CD4-positive, alpha-beta T cell treated with Interleukin-15 for 1 hour (primary cell): ENCODE data around the gene SGPL1.
"Not testable (repeated sequence)": the region's sequence is repeated elsewhere in the genome, so short reads cannot be mapped to it uniquely, and the experiment has no call there.

ENCODE experiments used
- DNase-seq: peaks from one replicate; pipeline ENCODE4 v3.0.0-alpha.2; 2020

SGPL1 gene

DNA sequence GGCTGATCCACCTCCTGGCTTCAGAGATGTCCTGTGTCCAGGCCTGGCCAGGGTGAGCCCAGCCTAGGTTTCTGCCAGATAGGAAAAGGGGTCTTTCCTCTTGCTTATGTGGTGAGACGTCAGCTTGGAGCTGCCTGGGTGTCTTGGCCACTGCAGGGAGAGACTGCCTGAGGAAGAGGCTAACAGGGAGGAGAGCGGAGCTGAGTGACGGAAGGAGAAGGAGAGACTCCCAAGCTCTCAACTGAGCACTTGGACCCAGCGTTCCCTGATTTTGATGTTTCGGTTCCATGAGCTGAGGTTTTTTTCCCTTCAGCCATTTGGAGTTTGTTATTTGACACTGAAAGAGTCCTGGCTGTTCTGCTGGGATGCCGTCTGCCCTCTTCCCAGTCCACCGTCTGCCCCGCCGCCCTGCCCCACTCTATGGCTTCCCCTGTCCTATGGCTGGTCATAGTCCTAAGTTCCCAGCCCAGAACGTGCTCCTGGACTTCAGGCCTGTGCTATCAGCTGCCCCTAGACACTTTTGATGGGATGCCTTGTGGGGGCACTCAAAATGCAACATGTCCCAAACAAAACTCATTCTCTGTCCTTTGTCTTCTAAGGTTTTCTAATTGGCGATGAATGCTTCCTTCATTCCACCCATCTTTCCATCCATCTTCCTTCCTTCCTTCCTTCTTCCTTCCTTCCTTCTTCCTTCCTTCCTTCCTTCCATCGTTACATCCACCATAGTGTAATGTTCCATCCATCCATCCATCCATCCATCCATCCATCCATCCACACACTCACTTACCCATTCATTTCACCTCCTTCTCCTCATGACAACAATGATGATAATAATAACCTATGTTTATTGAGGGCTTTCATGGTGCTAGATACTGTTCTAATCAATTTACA is 92.9 kb downstream of the SGPL1 start:
- no peak for DNase-seq

DNA sequence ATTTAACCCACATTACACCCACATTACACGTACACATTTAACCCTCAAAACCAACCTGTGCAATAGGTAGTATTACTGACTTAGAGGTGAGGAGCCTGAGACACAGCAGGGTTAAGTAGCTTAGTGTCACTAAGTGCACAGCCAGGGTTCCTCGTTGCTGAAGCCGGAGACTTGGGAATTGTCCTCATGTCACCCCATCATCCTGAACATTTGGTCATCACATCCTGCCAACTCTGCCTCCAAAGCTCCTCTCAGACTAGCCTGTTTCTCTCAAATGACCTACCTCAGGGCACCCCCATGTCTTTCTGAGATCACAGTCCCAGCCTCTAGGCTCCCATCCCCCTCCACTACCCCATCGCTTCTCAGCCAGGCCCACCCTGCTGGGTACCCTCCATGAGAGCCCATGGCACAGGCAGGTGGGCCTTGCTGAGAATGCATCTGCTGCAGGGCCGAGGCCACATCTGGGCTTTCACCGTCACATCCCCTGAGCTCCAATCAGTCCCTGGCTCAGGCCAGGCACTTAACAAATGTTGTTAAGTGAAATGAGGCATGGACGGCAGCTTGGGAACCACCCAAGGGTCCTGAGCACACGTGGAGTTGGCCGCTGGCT is 93.7 kb downstream of the SGPL1 start:
- DNase-seq: no peak

DNA sequence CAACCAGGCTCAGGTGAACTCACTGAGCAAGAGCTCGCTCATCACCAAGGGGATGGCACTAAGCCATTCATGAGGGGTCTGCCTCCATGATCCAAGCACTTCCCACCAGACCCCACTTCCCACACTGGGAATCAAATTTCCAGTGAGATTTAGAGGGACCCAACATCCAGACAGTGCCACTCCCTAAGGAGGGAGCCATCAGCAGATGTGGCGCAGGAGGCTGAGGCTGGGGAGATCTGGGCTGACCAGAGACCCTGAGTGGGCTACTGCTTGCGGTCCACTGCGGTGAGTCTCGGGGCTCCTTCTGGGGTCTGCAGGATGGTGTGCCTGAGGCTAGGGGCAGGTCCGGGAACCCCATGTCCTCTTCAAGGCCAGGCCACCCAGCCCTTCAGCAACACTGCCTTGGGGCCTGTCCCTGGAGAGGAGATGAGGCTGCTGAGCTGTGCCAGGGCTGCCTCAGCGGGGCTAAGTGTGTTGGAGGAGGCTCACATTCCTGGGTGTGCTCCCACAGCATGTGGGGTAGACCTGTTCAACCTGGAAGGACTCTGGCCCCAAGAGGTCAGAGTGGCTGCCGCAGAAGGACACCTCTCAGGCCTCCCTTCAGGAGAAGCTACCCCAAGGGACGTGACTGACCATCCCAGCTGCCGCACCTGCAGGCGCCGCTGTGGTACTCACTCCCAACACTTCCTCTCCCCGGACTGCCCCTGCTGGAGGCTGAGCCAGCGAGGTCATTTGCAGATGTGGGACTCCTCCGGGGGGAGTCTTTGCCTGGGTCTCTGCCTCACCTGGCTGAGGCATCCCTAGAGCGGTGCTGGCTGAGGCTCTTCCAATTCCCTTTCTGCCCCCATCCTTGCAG is 95.0 kb downstream of the SGPL1 start:
- no peak for DNase-seq

- no peak for DNase-seq
Measured at GRCh38 chr10:70911386-70911785, 95.6 kb downstream of the SGPL1 start.

- no peak for DNase-seq
Measured at GRCh38 chr10:70912556-70912955, 96.8 kb downstream of the SGPL1 start.

DNA sequence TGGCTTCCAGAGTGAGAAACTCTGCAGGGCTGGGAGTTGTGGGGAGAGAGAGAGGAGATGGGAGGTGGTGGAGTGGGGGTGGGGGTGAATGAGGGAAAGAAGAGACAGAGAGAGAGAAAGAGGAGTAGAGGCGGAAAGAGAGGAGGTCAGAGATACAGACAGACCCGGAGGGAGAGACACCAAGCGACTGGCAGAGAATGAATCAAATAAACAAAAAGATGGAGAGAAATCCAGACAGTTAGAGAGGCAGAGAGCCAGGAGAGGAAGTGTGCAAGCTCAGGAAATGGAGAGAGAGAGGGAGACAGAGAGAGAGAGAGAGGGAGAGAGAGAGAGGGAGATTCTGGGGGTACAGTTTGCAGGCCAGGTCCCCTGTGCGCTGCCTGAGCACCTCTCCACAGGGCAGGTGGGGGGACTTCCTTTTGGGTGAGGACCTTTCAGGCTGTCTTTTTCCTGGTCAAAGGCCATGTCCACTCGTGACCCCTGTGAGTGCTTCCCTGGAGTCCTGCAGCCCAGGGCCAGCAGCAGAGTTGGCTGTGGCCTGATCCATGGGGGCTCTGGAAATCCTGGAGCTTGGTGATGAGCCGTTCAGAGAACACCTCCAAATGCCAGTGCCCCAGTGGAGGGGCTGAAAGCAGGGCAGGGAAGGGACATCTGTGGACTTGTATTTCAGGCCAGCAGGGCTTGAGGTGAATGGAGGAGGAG is 97.6 kb downstream of the SGPL1 start:
- no peak for DNase-seq

- DNase-seq: no peak
Measured at GRCh38 chr10:70913893-70914240, 98.1 kb downstream of the SGPL1 start.

GRCh38 chr10:70914316-70914864 is 98.6 kb downstream of the SGPL1 start:
- DNase-seq: no peak

- no peak for DNase-seq
Measured at GRCh38 chr10:70915206-70915605, 99.5 kb downstream of the SGPL1 start.

GRCh38 chr10:70915806-70916205 is 100.1 kb downstream of the SGPL1 start:
- DNase-seq: no peak

GRCh38 chr10:70916241-70916640 is 100.5 kb downstream of the SGPL1 start:
- DNase-seq: no peak

GRCh38 chr10:70917226-70917625 is 101.5 kb downstream of the SGPL1 start:
- DNase-seq: no peak

DNA sequence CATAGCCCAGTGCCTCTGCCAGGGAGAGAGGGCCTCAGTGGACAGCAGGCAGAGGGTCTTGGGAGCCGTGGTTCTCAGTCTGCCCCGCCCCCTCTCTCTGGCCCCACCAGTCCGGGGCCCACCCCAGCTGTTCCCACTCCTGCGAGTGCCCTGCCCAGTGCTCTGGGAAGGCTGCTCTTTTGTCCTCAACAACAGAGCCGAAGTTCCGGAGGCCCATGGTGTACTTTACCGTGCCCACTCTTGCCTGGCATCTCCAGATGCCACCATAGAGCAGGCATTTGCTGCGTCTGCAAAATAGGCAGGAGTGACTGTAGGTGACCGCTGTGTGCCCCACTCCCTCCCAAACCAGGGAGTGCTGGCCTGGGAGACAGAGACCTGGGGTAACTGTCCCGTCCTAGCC is 101.9 kb downstream of the SGPL1 start:
- DNase-seq: no peak

- DNase-seq: no peak
Measured at GRCh38 chr10:70918851-70919530, 103.2 kb downstream of the SGPL1 start.

DNA sequence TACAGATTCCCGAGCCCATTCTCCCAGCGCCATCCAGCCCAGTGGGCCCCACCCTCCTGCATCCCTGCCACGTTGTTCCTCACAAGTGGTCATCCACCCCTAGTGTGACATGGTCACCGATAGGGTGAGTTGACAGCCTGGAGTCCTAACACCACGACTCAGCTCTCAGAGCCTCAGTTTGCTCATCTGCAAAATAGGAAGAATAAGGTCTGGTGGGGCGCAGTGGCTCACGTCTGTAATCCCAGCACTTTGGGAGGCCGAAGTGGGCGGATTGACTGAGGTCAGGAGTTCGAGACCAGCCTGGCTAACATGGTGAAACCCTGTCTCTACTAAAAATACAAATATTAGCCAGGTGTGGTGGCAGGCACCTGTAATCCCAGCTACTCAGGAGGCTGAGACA is 104.2 kb downstream of the SGPL1 start:
- not testable (repeated sequence) for DNase-seq

DNA sequence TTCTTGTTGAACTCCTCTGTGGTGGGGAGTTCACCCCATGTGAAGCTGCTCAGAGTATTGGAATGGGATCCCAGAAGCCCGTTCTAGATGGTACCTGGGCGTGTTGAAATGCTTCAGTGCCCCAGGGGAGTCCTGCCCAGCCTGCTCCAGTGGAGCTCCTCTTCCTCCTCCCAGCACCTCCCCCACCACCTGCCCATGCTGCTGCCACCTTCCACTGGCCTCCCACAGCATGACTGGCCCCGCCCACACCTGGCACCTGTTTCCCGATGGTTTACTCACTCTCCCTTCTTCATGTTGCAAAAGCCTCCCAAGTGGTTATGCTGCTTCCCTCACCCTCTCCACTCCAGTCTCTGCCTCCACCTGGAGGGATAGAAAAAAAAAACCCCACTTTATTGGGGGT is 104.8 kb downstream of the SGPL1 start:
- no peak for DNase-seq

- no peak for DNase-seq
Measured at GRCh38 chr10:70921285-70921684, 105.5 kb downstream of the SGPL1 start.

GRCh38 chr10:70923696-70924095 is 107.9 kb downstream of the SGPL1 start:
- DNase-seq: no peak

DNA sequence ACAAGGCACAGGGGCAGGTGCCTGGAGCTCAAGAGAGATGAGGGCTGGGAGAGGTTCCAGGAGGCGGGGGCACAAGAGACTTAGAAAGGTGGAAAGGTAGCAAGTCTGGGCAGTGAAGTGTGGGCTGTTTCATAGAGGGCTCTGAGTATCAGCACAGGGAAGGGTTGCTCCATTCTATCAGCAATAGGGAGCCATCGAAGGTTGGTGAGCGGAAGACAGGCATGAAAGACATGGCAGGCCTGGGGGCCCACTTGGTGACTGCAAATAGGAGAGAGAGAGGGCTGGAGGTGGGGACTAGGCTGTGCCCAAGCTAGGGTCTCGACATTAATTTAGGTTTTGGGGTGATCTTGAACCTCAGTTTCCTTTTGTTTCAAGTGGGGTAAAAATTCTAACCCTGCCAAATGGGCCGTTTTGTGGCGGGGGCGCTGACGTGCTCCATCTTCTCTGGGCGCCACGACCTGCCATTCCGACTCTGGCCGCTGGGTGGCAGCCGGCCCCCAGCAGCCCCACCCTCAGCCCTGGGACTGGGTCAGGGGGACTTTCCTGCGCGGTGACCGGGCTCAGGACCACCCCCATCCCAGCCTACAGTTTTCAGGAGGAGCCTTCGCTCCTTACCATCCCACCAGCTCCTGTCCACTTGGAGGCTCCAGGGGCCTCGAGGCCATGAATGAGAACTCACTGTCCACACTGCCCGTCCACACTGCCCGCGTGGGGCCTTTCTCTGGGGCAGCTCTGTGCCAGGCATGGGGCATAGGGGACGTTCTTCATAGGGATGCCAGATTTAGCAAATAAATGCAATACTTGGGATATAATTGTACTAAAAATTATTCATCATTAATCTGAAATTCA is 109.9 kb downstream of the SGPL1 start:
- no peak for DNase-seq

DNA sequence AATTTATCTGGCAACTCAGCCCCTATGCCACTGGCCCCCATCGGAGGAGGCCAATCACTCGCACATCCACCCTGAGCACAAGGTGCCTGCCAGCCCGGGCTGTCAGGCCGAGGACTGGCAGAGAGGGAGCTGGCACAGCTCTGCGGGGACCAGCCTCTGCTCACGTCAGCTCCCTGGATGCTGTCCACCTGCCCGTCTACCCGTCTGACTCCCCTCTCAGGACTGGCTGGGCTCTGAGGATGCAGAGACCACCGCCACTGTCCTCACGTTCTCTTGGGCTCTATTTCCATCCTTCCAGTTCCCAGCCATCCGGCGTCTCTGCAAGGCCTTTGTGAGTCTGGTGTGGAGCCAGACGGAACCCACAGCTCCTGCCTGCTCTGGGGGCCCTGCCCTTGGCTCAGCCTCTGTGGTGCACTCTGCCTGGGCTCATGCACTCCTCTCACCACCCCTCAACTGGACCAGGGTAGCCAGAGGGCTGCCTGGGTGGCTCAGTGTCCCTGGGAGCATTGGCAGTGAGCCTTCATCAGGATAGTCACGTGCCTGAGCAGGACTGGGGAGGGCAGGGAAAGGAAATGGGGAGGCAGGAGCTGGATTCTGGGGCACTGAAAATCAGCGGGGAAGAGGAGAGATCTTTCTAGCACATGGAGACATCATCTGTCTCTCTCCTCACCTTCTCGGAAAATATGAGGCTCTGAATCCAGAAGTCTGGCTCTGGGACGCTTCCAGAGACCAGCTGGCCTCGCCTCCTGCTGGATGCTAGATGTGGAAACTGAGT is 110.7 kb downstream of the SGPL1 start:
- DNase-seq: no peak
